NOMO-1 treated with DMSO at 0.1 percent for 48 hours (cell line): ENCODE measurements around the gene LIN54.
"Not testable (repeated sequence)": the region's sequence is repeated elsewhere in the genome, so short reads cannot be mapped to it uniquely, and the experiment has no call there.

Source experiments
- DNase-seq: peaks from one replicate; lab custom pipeline; 2025; ENCODE audit not compliant: unreplicated experiment; lab: John Stamatoyannopoulos, UW

Gene LIN54

DNA sequence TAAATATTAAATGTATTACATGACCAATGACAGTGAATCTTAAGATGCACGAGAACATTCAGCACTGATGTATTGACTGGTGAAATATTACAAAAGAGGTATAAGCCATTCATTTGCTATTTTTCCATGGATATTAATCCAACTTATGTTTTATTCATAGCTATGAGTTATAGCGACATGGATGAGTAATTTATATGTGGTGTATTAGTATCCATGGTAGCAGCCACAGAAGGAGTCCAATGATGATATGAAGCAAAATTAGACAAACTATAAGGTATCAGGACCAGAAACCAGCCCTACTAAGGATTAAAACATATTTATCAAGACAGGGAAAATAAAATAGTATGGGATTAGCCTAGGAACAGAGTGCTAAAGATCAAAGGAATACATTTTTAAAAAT, 59.4 kb downstream of the LIN54 start:
- DNase-seq: no peak

DNA sequence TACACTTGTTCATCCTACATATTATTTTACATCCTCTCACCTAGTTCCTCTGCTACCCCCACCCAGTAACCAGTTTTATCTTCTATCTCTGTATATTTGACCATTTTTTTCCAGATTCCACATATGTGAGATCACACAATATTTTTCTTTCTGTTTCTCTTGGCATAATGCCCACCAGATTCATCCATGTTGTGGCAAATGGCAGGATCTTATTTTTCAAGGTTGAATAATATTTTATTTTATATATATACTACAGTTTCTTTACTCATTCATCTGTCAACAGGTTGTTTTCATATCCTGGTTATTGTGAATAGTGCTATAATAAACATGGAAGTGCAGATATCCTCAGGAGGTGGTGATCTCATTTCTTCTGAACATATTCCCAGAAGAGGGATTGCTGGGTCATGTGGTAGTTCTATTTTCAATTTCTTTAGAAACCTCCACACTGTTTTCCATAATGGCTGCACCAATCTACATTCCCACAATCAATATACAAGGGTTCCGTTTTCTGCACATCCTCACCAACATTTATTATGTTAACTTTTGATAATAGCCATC, 61.9 kb downstream of the LIN54 start:
- no peak for DNase-seq

DNA sequence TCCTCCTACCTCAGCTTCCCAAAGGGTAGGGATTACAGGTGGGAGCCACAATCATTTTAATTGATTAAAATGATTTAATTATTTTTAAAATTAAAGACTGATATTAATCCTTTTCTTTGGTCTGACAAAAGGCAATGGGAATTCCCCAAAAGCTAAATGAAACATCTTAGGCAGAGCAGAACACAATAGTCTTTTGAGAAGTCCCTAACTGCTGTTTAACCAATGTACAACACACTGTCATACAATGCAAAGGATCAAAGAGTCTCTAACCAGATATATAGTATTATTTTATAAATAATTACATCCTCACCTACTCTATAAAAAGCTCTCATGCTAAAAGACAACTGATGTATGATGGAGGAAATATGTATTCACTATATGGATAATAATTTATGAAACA, 63.1 kb downstream of the LIN54 start:
- no peak for DNase-seq

DNA sequence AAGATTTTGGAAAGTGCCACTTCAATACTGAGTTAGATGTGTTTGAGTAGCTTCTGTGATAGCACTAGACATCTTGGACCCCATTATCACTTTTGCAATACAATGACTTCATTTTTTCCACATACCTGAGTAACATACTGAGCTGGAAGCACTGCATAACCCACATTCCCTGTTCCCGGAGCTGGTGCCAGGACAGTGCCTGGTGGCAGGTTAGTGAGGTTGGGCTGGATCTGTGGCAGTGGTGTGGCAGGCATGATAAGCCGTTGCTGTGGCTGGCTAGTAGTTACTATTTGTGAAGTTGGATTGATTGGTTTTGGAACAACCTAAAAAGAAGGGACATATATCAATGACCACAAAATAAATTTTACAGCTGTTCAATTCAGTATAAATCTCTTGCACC, 71.2 kb downstream of the LIN54 start:
- no peak for DNase-seq

DNA sequence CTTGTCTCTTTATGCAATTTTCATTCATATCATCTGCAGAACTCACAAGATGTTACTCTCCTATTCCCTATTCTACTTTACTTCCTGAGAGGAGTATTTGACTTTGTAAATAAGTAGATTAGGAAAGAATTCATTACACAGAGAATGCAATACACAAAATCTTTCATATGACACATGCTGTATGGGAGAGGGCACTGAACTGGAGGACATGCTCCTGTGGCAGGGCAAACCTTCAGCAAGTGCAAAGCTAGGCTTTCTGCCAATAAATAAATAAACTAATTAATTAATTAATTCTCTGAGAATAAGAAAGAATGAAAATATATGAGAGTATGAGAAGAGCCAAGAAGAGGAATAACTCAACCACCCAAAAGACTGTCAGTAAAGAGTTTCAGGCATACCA, 76.2 kb downstream of the LIN54 start:
- DNase-seq: no peak

DNA sequence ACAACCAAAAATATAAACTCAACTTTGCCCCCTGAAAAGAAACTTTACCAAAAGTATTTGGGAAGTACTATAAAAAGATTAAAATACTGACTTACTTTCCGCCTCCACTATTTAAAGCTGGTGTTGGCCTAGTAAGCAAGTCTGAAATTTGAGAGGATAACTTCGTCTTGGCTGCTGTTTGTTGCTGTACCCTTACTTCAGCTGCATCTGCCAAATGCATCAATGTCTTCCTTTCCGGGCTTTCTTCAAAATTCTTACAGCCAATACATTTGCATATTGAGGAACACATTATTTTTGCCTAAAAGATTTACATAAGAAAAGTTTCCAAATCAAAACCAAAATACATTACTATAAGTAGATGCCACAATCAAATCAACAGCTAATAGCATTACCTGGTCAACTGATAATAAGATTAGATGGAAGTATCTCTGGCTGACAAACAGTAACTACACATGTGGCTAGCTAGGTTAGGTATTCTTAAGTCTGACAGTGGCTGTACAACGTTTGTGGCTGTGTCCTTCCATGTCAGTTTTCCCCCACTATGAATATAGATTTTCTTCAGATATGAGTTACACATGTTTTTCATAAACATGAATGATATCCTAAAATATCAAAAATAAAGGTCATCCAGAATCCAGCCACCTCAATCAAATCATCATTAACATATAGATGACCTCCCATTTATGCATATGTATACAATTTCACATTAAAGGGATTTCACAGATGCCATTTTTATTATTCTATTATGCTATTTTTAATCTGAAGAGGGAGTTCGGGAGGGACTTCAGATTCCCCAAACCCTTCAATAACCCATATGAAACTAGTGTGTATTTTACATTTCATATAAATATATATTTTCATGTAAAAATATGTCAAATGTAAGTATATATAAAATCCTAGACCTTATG, 79.5 kb downstream of the LIN54 start:
- no peak for DNase-seq

DNA sequence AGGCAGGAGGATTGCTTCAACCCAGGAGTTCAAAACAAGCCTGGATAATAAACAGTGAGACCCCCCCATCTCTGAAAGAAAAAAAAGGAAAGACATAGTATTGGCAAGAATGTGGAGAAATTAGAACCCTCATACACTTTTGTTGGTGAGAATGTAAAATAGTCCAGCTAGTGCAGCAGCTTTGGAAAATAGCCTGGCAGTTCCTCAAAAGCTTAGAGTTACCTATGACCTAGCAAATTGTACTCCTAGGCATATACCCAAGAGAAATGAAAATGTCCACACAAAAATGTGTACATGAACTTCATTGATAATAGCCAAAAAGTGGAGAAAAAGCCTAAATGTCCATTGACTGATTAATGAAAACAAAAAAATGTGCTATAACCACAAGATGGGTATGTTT, 88.8 kb downstream of the LIN54 start:
- no peak for DNase-seq

DNA sequence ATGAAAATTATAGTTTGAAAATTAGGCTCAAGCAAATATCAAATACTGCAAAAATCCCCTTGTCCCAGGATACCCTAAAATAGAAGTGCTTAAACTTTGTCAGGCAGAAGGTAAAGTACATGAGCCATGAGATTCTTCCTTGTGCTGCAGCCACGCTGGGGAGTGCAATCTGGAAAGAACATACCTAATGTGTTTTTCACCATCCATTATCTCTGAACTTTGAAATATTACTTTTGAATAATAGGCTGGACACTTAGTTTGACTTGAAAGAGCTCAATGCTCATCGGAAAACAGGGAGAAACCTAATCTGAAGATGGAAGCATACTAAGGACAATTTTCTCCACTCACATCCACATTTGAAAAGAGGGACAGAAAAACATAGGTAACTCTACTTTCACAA, 91.2 kb downstream of the LIN54 start:
- DNase-seq: no peak

DNA sequence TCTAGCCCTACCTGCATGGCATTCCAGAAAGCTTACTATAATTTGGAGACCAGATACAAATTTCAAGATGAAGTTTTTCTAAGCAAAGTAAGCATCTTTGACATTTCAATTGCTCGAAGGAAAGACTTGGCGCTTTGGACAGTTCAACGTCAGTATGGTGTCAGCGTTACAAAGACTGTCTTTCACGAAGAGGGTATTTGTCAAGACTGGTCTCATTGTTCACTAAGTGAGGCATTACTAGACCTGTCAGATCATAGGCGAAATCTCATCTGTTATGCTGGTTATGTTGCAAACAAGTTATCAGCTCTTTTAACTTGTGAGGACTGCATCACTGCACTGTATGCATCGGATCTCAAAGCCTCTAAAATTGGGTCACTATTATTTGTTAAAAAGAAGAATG, 92.5 kb downstream of the LIN54 start:
- no peak for DNase-seq

DNA sequence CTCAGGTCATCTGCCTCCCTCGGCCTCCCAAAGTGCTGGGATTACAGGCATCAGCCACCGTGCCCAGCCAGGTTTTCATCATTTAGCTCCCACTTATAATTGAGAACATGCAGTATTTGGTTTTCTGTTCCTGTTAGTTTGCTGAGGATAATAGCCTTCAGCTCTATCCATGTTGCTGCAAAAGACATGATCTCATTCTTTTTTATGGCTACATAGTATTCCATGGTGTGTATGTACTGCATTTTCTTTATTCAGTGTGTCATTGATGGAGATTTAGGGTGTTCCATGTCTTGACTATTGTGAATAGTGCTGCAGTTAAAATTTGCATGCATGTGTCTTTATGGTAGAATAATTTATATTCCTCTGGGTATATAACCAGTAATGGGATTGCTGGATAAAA, 96.7 kb downstream of the LIN54 start:
- DNase-seq: not testable (repeated sequence)

DNA sequence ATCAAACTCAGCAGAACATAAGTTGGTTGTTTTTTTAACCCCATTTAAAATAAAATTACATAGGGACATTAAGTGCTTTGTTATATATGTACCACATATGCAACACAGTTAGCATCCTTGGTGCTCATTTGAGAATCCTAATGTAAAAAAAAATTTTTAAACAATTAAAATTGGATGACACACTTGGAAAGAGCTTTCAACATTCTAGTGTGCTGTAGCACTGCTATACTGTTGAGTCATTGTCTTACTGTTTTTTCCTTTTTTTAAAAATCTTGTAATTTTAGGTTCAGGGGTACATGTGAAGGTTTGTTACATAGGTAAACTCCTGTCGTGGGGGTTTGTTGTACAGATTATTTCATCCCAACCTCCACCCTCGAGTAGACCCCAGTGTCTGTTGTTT, 97.3 kb downstream of the LIN54 start:
- no peak for DNase-seq

DNA sequence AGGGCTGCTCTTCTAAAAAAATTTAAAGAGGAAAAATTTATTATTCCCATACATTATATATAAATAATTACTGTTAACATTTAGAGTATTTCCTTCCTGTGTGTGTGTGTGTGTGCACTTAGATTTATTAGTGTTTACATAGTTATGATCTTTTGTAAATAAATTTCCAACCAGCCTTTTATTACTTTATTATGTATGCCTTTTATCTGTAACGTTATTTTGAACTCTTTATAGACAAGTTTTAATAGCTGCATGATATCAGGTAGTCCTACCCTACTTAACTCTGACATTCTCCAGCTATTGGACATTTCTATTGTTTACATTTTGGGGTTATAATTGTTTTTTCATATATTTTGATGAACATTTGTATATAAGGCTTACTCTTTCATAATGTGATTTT, 101.3 kb downstream of the LIN54 start:
- no peak for DNase-seq

DNA sequence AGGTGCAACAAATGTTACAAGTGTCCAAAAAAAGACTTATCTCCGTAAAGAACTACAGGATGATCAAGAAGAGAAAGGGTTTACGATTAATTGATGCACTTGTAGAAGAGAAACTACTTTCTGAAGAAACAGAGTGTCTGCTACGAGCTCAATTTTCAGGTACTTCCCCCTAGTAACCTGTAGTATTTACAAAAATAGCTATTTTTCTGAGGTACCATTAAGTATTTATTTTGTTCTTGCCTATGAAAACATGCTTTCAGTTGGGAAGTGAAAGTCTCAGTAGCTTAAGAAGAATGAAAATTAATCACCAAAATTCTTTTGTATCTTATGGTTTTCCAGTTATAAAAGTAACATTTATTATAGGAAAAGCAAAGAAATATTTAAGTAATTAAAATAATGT, 104.2 kb downstream of the LIN54 start:
- no peak for DNase-seq

DNA sequence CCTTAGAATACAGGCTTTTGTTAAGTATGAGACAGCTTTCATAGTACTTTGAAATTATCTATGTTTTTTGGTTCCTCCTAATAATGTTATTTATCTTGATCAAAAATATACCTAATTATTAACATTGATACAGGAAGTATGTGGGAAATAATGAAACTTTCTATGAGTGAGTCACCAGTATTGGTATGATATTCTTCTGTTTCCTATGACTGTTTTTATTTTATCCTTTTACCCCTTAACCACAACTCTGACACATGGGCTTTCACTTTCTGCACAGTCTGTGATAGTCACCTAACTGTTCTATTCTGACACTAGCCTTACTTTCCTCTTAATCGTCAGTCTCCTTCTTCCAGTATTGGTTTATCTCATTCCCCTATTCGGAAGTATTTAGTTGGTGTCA, 105.4 kb downstream of the LIN54 start:
- peak; percentile 47 for DNase-seq

DNA sequence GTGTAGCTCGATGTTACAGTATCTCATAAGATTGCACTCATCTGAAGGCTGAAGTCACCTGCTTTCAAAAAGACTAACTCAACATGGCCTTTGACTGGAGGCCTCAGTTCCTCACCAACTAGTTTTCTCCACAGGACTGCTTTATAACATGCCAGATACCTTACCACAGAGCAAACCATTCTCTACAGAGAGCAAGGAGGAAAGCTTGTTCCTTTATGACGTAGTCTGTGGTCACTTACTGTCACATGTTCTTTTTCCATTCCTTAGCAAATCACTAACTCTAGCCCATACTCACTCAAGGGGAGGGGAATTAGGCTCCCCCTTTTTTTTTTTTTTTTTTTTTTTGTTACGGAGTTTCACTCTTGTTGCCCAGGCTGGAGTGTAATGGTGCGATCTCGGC, 106.9 kb downstream of the LIN54 start:
- no peak for DNase-seq

DNA sequence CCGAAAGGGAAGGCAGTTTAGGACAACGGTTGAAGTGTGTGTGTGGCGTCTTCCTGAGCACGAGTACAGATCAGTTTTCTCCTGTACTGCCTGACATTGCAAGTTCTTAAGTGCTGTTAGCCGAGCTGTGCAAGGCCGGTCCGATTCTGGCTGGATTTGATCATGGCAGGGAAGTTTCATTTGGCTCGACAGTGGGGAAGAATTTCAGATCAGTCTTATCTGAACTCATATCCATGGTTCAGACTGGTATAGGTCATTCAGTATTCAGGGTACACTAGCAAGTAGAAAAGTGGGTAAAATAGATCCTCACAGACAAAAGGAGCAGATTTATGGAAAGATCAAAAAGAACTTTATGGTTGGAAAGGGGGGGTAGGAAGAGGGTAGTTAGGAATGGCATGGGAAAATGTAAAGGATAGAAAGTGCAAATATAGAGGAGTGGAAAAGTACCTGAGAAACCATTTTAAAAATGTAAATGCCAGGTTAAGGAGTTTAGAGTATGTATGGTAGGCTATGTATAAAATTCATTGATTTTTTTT, 109.4 kb downstream of the LIN54 start:
- no peak for DNase-seq

DNA sequence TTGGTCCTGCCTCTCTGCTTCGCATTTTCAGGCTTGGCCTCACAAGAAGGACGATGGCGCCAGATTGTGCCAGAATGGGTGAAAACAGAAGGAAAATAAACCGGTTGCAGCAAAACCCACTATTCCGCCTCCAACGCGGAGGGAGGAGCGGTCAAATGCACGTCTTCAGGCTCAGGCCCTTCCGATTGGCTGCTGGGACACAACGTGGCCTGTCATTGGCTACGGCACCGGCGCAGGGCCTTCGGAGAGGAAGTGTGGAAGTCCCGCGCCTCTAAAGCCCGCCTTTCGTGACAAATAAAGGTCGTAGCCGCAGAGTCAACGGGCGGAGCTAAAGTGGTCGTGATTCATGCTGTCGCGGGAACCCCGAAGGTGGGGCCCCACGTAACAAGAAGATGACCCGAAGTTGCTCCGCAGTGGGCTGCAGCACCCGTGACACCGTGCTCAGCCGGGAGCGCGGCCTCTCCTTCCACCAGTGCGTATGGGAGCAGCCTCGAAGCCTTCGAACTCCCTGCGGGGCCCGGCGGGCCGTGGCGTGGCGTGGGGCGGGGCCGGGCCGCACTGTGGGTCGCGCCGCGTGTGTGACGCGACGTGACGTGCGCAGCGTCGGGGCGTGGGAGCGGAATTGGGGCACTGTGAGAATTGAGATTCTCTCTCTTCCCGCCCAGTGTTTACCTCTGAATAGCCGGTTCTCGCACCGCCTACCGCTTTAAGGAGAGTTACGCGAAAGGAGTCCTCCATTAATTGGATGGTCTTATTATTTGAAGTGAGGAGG, 110.0 kb downstream of the LIN54 start, which contains the start of gene THAP9:
Gene THAP9, plus strand, starts transcription at position 325 of the 772 bp plus-strand sequence. Its CDS starts 68 bp downstream, at position 393.
- DNase-seq: peak; percentile 100

DNA sequence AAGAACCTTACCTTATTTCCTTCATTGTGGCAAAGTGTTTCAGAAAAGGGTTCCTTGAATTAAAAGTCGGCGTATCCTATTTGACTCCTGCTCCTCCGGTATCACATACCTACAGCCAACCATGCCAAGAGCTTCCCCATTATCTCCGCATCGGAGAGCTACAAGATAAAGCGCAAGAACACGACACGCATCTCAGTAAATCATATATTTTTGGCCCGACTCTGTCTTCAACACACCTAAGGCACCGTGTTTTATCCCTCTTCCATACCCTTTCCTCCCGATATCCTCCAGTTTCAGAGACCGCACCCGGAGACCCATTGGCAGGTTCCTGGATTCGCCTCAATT, 110.6 kb downstream of the LIN54 start:
- peak; percentile 62 for DNase-seq

DNA sequence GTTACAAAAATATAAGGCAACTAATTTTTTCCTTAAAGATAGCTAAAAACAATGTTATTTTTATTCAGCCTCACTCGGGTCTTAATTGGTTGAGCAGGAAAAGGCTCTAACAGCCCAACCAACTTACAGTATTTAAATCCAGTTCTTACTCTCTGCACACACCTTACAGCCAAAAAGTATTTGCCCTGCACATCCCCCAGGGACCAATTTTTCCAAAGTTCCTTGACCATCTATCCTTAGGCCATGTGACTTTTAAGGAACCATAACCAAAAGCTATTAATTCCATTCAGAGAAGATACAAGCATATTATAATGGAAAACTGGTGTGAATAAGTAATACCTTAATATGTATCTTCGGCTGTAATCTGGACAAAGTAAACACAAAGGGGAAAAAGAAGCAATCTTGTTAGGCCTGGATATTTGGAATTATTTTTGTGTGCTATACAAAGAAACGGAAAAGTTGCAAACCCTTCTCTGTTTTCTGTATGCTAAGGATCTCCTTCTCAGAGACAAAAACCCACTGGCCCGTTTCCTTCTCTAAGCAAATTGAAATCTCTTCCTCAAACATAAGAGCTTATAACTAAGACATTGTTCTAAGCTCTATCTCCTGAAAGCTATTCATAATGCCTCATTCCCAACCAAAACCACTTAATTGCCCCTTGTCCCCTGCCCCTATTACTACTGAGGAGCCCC, 111.1 kb downstream of the LIN54 start:
- DNase-seq: peak; percentile 55

DNA sequence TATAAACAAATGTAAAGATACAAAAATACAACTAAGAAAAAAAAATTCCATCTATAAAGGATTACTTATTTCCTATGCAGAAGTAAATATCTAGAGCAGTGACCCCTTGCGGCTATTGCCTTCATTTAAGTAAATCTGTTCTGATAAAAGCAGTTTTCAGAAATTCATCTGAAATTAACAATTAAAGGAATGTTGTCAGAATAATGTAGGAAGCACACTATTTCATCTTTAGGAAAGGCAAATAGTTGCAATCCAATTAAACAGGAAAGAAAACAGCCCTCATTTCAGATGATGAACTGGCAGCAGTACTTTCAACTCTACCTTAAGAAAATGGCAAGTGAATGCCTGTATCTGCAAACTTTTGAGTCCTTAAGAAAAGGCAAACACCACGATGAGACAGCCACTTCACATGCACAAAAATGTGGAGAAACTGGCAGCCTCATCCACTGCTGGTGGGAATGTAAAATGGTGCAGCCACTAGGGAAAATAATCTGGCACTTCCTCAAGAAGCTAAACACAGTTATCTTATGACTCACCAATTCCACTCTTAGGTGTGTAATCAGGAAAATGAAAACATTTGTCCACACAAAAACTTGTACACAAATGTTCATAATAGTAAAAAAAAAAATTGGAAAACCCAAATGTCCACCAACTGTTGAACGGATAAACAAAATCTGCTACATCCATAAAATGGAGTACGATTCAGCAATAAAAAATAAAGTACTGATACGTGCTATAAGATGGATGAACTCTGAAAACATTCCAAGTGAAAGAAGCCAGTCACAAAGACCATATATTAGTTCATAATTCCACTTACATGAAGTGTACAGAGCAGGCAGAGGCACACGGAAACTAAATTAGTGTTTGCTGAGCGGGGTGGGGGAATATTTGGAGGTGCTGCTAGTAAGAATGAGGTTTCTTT, 112.0 kb downstream of the LIN54 start:
- peak; percentile 37 for DNase-seq
